Brain microvascular endothelial cell (primary cell): ENCODE measurements around the gene EPHA4.
"Not testable (repeated sequence)": the region's sequence is repeated elsewhere in the genome, so short reads cannot be mapped to it uniquely, and the experiment has no call there.

Experiments used
- DNase-seq: peaks from one replicate; pipeline ENCODE4 v3.0.0-alpha.2; 2020
- H3K27ac ChIP-seq: fragments of 250-450 bp; sonication (Bioruptor Pico); 2 replicates; pipeline ENCODE4 v1.5.1; 2020; ENCODE audit warnings: mild to moderate bottlenecking, moderate library complexity
- H3K27me3 ChIP-seq: fragments of 250-450 bp; sonication (Bioruptor Pico); replicated peaks from 2 replicates; pipeline ENCODE4 v1.5.1; 2020; ENCODE audit warnings: mild to moderate bottlenecking
- H3K36me3 ChIP-seq: fragments of 250-450 bp; sonication (Bioruptor Pico); replicated peaks from 2 replicates; pipeline ENCODE4 v1.5.1; 2020; ENCODE audit warnings: mild to moderate bottlenecking
- H3K4me3 ChIP-seq: 2 replicates; pipeline ENCODE4 v1.5.1; 2011; ENCODE audit warnings: low read depth, mild to moderate bottlenecking, control low read depth, low read length, moderate library complexity
- CTCF ChIP-seq: IDR thresholded peaks from 2 replicates; pipeline ENCODE4 v1.5.1; 2011; ENCODE audit warnings: low read depth, mild to moderate bottlenecking, moderate library complexity, low read length, control low read depth, inconsistent platforms; ENCODE audit errors: missing control alignments
- in situ Hi-C: cut with HindIII; loops from 2 replicates; pipeline ENCODE4 v1.10.0; 2017; ENCODE audit warnings: low sequenced_read_pairs, low pct_ligation_motif_present

EPHA4 gene

GRCh38 chr2:221517146-221517695 is 54.9 kb downstream of the EPHA4 start:
- no peak for TF ChIP-seq CTCF
- in situ Hi-C loops = no loop called here

GRCh38 chr2:221515864-221516263 is 56.2 kb downstream of the EPHA4 start:
- in situ Hi-C loops = no loop called here
- DNase-seq = no peak
- Histone ChIP-seq H3K4me3 (no peak overlapping the region), H3K27ac (no peak overlapping the region), H3K27me3 (no peaks in the 10 kb centered on the region), H3K36me3 (no peaks in the 10 kb centered on the region)
- TF ChIP-seq CTCF = no peak

More at GRCh38 chr2:221517146-221517695, 54.9 kb downstream of the EPHA4 start:
- no peak for DNase-seq
- Histone ChIP-seq H3K4me3 (no peak overlapping the region), H3K36me3 (no peaks in the 10 kb centered on the region), H3K27me3 (no peaks in the 10 kb centered on the region), H3K27ac (no peak overlapping the region)

- in situ Hi-C loops = no loop called here
- Histone ChIP-seq H3K27me3 (no peaks in the 10 kb centered on the region), H3K36me3 (no peaks in the 10 kb centered on the region), H3K27ac (no peak overlapping the region), H3K4me3 (no peak overlapping the region)
- DNase-seq = no peak
- TF ChIP-seq CTCF = no peak
Measured at GRCh38 chr2:221514305-221515040, 57.6 kb downstream of the EPHA4 start.

- H3K27me3 ChIP-seq = no peaks in the 10 kb centered on the region
- no peak overlapping the region for H3K27ac ChIP-seq
- TF ChIP-seq CTCF = no peak
- H3K36me3 ChIP-seq = no peaks in the 10 kb centered on the region
- in situ Hi-C loops = no loop called here
- H3K4me3 ChIP-seq = no peak overlapping the region
- no peak for DNase-seq
Measured at GRCh38 chr2:221513232-221513631, 58.9 kb downstream of the EPHA4 start.

DNA sequence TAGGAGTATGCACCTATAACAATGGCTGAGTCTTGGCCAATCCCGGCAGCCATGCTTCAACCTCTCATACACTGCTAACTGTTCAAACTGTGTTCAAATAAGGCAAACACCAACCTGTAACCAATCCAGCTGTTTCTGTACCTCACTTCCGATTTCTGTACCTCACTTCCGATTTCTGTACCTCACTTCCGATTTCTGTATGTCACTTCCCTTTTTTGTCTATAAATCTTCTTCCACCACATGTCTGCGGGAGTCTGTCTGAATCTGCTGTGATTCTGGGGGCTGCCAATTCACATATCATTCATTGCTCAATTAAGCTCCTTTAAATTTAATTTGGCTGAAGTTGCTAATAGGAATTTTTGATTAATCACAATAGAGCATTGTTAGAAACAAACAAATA is 60.8 kb downstream of the EPHA4 start:
- H3K4me3 ChIP-seq, in situ Hi-C loops, DNase-seq, H3K36me3 ChIP-seq, H3K27me3 ChIP-seq, H3K27ac ChIP-seq: not testable (repeated sequence)

DNA sequence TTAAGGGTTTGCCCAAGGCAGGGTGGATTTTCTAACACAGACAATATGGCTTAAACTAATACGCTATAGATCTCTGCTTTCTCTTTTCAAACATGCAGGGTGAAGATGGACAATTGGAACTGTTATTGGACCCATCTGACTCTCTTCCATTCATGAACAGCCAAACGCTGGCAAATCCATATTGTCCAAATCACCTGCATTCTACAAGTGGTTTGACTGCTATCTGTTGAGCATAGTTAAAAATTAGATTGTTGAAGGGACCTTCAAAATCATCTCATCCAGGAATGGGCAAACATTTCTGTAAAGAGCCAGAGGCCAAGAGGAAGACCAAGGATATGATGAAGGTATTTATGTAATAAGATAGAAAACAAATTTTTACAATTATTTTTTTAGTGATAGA is 65.6 kb downstream of the EPHA4 start:
- Histone ChIP-seq H3K27ac (no peak overlapping the region), H3K27me3 (no peaks in the 10 kb centered on the region), H3K4me3 (no peak overlapping the region), H3K36me3 (no peaks in the 10 kb centered on the region)
- DNase-seq = no peak
- no peak for TF ChIP-seq CTCF
- in situ Hi-C loops = no loop called here
